K562 (cell line): ENCODE results near the gene RNF34. TPM values are rescaled to one million over a fixed set of nuclear protein-coding genes. Genes with fewer than 3 reads are reported as not detected.
A peak's percentile ranks its signal among the peaks of the same experiment; 100 is the strongest.

ENCODE experiments used
- BHLHE40 ChIP-seq: IDR thresholded peaks from 2 replicates; pipeline ENCODE4 v1.6.1; 2011; ENCODE audit warnings: low read length, improper control_type of control experiment
- CBFA2T2 ChIP-seq: fragments of 450-650 bp; conservative IDR thresholded peaks from 2 replicates; pipeline ENCODE4 v1.6.1; 2017; ENCODE audit warnings: mild to moderate bottlenecking
- ELF2 ChIP-seq: fragments of 250-450 bp; sonication (Bioruptor Pico); IDR thresholded peaks from 2 replicates; pipeline ENCODE4 v1.5.0; 2021; ENCODE audit warnings: mild to moderate bottlenecking
- EP400 ChIP-seq: fragments of 450-650 bp; IDR thresholded peaks from 2 replicates; pipeline ENCODE4 v1.6.1; 2017; ENCODE audit warnings: antibody characterized with exemption, mild to moderate bottlenecking, moderate library complexity
- ERF ChIP-seq: fragments of 450-650 bp; formaldehyde crosslinking; IDR thresholded peaks from 2 replicates; pipeline ENCODE4 v1.4.0; 2020; ENCODE audit warnings: mild to moderate bottlenecking, mixed read lengths
- HNRNPK ChIP-seq: fragments of 200-400 bp; formaldehyde crosslinking; IDR thresholded peaks from one replicate; pipeline ENCODE4 v1.6.1; 2018; ENCODE audit warnings: mild to moderate bottlenecking, low read depth, low read length; ENCODE audit not compliant: poor library complexity, severe bottlenecking
- KDM1A ChIP-seq, 2 experiments: fragments of 450-650 bp; IDR thresholded peaks; 2 replicates each; pipeline ENCODE4 v1.6.1; 2016; ENCODE audit warnings: mild to moderate bottlenecking in 2 of 2
- LCOR ChIP-seq: sonication (generic); formaldehyde crosslinking; IDR thresholded peaks from 2 replicates; pipeline ENCODE4 v1.8.0; 2022; ENCODE audit warnings: mild to moderate bottlenecking, missing genetic modification reagents
- NR4A1 ChIP-seq, 2 experiments: fragments of 250-450 bp in 1 of 2; fragments of 450-650 bp in 1 of 2; sonication (Bioruptor Pico) in 1 of 2; IDR thresholded peaks; 2 replicates each; pipeline versions ENCODE4 v1.4.0 to v1.6.1; 2016 to 2020; ENCODE audit warnings: mild to moderate bottlenecking in 2 of 2, missing compliant biosample characterization in 1 of 2, missing genetic modification characterization in 1 of 2, moderate library complexity in 1 of 2
- PCBP1 ChIP-seq: fragments of 200-400 bp; formaldehyde crosslinking; IDR thresholded peaks from 2 replicates; pipeline ENCODE4 v1.6.1; 2018; ENCODE audit warnings: mild to moderate bottlenecking, low read depth, low read length; ENCODE audit not compliant: poor library complexity, severe bottlenecking
- POLR2G ChIP-seq: fragments of 200-400 bp; formaldehyde crosslinking; IDR thresholded peaks from 2 replicates; pipeline ENCODE4 v1.6.1; 2017; ENCODE audit warnings: low read depth, mild to moderate bottlenecking, antibody characterized with exemption, low read length, moderate library complexity
- RBM34 ChIP-seq: fragments of 200-400 bp; formaldehyde crosslinking; IDR thresholded peaks from 2 replicates; pipeline ENCODE4 v1.6.1; 2018; ENCODE audit warnings: low read length, borderline replicate concordance; ENCODE audit not compliant: insufficient read depth
- SAFB2 ChIP-seq: fragments of 200-400 bp; formaldehyde crosslinking; IDR thresholded peaks from 2 replicates; pipeline ENCODE4 v1.6.1; 2018; ENCODE audit warnings: borderline replicate concordance, low read length, low read depth, moderate library complexity; ENCODE audit not compliant: severe bottlenecking
- SREBF2 ChIP-seq: sonication (generic); formaldehyde crosslinking; IDR thresholded peaks from 2 replicates; pipeline ENCODE4 v1.4.0; 2020; ENCODE audit warnings: mild to moderate bottlenecking, missing genetic modification reagents
- TGIF2 ChIP-seq: sonication (generic); formaldehyde crosslinking; IDR thresholded peaks from 2 replicates; pipeline ENCODE4 v1.8.1; 2022; ENCODE audit warnings: mild to moderate bottlenecking, missing genetic modification reagents, moderate library complexity
- U2AF2 ChIP-seq: fragments of 200-400 bp; formaldehyde crosslinking; optimal IDR thresholded peaks from 2 replicates; pipeline ENCODE3; 2017; ENCODE audit warnings: low read depth, mild to moderate bottlenecking, low read length
- ZNF583 ChIP-seq: fragments of 250-450 bp; sonication (Bioruptor Pico); IDR thresholded peaks from 2 replicates; pipeline ENCODE4 v1.4.0; 2020
- ZNF668 ChIP-seq: fragments of 250-450 bp; sonication (Bioruptor Pico); IDR thresholded peaks from 2 replicates; pipeline ENCODE4 v1.8.0; 2022; ENCODE audit warnings: mild to moderate bottlenecking, inconsistent platforms
- ZNF830 ChIP-seq: fragments of 250-450 bp; sonication (Bioruptor Pico); IDR thresholded peaks from 2 replicates; pipeline ENCODE4 v1.5.0; 2021; ENCODE audit warnings: mild to moderate bottlenecking
- polyA plus RNA-seq, 8 experiments: library from polyadenylated mRNA; depleted of rRNA in 4 of 8; stranded (reverse) in 5 of 8; unstranded in 3 of 8; fragments of >200 nt; fragmentation: Nextera tagmentation in 2 of 8; fragmentation: Illumina TruSeq in 1 of 8; extraction: Ambion mirVana in 2 of 8; extraction: Trizol in 1 of 8; gene quantifications; 2 replicates each; pipeline versions ENCODE4 v1.2.1 to v1.2.3, GENCODE V29; 2011 to 2014; ENCODE audit warnings: inconsistent platforms in 1 of 8, missing spikeins in 1 of 8
- total RNA-seq, 7 experiments: library from RNA; depleted of rRNA in 6 of 7; stranded (reverse); fragments of >200 nt in 6 of 7; fragmentation: Illumina TruSeq in 2 of 7; extraction: Trizol in 2 of 7; gene quantifications; 2 replicates each; pipeline versions ENCODE4 v1.2.1 to v1.2.3, GENCODE V29; 2011 to 2021; ENCODE audit warnings: low replicate concordance in 1 of 7
- TF ChIP-seq, protein P1 (sequence below), 2 experiments: fragments of 200-800 bp in 1 of 2; sonication (Bioruptor generic) in 1 of 2; sonication (generic) in 1 of 2; formaldehyde crosslinking in 1 of 2; IDR thresholded peaks in 1 of 2; conservative IDR thresholded peaks in 1 of 2; 2 replicates each; pipeline versions ENCODE4 v1.5.0 to v1.6.1; 2016 to 2020; ENCODE audit warnings: missing compliant biosample characterization in 1 of 2, missing genetic modification characterization in 1 of 2, missing genetic modification reagents in 1 of 2
- TF ChIP-seq, protein P2 (sequence below): fragments of 250-450 bp; sonication (Bioruptor Pico); IDR thresholded peaks from 2 replicates; pipeline ENCODE4 v1.8.0; 2022; ENCODE audit warnings: inconsistent platforms, mild to moderate bottlenecking, moderate library complexity, borderline replicate concordance
- TF ChIP-seq, protein P3 (sequence below): fragments of 250-450 bp; sonication (Bioruptor Pico); IDR thresholded peaks from 2 replicates; pipeline ENCODE4 v1.8.0; 2021; ENCODE audit warnings: moderate library complexity, mild to moderate bottlenecking, inconsistent platforms

RNF34 gene
- total and polyA plus RNA-seq, 9 of the 15 experiments (the other 6 are each of a cell fraction or from before 2014, with no cell fraction given), result 41.7 to 88.9 (median 54.1) TPM

DNA sequence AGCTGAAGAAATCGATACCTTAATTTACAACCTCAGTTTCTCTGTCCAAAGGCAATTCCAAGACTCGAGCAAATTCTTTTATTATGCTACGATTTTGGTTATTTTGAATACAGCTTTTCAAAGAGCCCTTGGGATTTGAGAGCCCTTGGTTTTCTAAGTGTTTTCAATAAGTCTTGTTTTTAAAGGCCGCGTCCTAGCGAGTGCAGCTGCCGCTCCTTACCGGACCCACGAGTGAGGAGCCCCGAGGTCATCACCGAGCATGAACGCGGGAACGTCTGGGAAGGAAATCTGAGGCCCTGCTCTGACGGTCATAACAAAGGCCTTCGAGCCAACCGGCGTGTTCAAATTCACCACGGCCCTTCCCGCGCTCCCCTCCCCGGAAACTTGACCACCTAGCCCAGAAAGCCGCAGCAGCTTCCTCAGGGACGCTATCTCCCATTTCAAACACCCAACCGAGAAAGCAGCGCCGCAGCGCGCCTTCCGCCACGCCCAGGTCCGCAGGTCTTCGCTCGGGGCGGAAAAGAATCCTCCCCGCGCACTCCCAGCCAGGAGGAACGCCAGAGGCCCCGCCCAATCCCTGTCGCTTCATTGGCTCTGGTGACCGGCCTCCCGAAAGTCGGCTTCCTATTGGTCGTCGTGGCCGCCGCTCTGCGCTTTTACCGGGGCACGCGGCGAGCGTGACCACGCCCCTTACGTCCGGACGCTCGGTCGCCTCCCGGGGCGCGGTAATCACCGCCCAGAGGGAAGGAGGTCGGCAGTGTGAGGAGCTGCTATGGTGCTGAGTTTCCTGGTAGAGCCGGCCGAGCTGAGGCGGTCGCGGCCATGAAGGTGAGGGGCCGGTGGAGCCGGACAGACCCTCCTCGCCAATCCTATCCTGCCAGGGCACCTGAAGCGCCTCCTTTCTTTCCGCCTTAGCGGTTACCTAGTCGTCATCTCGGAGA lies at the start of gene RNF34 (continued):
- no peak for TF ChIP-seq ELF2
- no peak for TF ChIP-seq SREBF2 (CRISPR knock-in tag)
- no peak for TF ChIP-seq ZNF830 (CRISPR knock-in tag)
- TF ChIP-seq, protein P1, sequence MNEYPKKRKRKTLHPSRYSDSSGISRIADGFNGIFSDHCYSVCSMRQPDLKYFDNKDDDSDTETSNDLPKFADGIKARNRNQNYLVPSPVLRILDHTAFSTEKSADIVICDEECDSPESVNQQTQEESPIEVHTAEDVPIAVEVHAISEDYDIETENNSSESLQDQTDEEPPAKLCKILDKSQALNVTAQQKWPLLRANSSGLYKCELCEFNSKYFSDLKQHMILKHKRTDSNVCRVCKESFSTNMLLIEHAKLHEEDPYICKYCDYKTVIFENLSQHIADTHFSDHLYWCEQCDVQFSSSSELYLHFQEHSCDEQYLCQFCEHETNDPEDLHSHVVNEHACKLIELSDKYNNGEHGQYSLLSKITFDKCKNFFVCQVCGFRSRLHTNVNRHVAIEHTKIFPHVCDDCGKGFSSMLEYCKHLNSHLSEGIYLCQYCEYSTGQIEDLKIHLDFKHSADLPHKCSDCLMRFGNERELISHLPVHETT (CRISPR knock-in tag; conservative IDR thresholded peaks at IDR 0.05 in 1 of 2, IDR thresholded peaks at IDR 0.05 in 1 of 2), result peak in 1 of 2 experiments; percentile 85; a peak in 1 of 4 replicates
- TF ChIP-seq HNRNPK, result no peak
- 0 out of 4 replicates have a peak, but pooled peaks of 1 of the 2 experiments have one; percentile 3 for TF ChIP-seq KDM1A (IDR thresholded peaks at IDR 0.05)
- no peak for TF ChIP-seq U2AF2
- TF ChIP-seq TGIF2 (CRISPR knock-in tag), result no peak
- TF ChIP-seq, protein P2, sequence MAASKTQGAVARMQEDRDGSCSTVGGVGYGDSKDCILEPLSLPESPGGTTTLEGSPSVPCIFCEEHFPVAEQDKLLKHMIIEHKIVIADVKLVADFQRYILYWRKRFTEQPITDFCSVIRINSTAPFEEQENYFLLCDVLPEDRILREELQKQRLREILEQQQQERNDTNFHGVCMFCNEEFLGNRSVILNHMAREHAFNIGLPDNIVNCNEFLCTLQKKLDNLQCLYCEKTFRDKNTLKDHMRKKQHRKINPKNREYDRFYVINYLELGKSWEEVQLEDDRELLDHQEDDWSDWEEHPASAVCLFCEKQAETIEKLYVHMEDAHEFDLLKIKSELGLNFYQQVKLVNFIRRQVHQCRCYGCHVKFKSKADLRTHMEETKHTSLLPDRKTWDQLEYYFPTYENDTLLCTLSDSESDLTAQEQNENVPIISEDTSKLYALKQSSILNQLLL (CRISPR knock-in tag), result no peak
- no peak for TF ChIP-seq ZNF583 (CRISPR knock-in tag)
- TF ChIP-seq BHLHE40, result peak; percentile 85
- peak; percentile 86 for TF ChIP-seq EP400
- TF ChIP-seq NR4A1 (CRISPR knock-in tag; IDR thresholded peaks at IDR 0.05), result no peak
- TF ChIP-seq NR4A1 (tag; IDR thresholded peaks at IDR 0.05), result no peak
- peak; percentile 100 for TF ChIP-seq POLR2G
- no peak for TF ChIP-seq CBFA2T2
- TF ChIP-seq ERF (CRISPR knock-in tag), result 0 out of 2 replicates have a peak, but pooled peaks have one; percentile 25
- peak; percentile 74 for TF ChIP-seq PCBP1
- peak; percentile 41; the same call in 1 of the 2 replicates for TF ChIP-seq LCOR (CRISPR knock-in tag)
- no peak for TF ChIP-seq SAFB2
- TF ChIP-seq RBM34, result no peak
- no peak for TF ChIP-seq ZNF668
- TF ChIP-seq, protein P3, sequence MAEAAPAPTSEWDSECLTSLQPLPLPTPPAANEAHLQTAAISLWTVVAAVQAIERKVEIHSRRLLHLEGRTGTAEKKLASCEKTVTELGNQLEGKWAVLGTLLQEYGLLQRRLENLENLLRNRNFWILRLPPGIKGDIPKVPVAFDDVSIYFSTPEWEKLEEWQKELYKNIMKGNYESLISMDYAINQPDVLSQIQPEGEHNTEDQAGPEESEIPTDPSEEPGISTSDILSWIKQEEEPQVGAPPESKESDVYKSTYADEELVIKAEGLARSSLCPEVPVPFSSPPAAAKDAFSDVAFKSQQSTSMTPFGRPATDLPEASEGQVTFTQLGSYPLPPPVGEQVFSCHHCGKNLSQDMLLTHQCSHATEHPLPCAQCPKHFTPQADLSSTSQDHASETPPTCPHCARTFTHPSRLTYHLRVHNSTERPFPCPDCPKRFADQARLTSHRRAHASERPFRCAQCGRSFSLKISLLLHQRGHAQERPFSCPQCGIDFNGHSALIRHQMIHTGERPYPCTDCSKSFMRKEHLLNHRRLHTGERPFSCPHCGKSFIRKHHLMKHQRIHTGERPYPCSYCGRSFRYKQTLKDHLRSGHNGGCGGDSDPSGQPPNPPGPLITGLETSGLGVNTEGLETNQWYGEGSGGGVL (CRISPR knock-in tag), result no peak
